ENCODE measurements around the gene ZNF799. TPM values are rescaled to one million over a fixed set of nuclear protein-coding genes. Genes with fewer than 3 reads are reported as not detected.

Gene ZNF799
- total and polyA plus RNA-seq, 2 of the 13 experiments (the other 11 are each of a cell fraction or from before 2014, with no cell fraction given) = 7.7 to 17.9 TPM

GRCh38 chr19:12440541-12441316 is 39.7 kb upstream of the ZNF799 start, which contains the start of gene ZNF443 (continued):
- TF ChIP-seq BHLHE40 (IDR thresholded peaks at IDR 0.05; ENCODE audit: low read length) (no peak), RBM39 (IDR thresholded peaks at IDR 0.05; ENCODE audit: low read depth, low read length, poor library complexity, severe bottlenecking) (peak; percentile 73), PLSCR1 (CRISPR knock-in tag; IDR thresholded peaks at IDR 0.05; ENCODE audit: borderline replicate concordance) (no peak), ZBTB43 (CRISPR knock-in tag; conservative IDR thresholded peaks at IDR 0.05) (0 out of 2 replicates have a peak, but pooled peaks have one; percentile 37), IKZF1 (IDR thresholded peaks at IDR 0.05) (no peak), ZNF343 (CRISPR knock-in tag; IDR thresholded peaks at IDR 0.05) (peak; percentile 45; the same call in 1 of the 2 replicates), RNF219 (CRISPR knock-in tag; IDR thresholded peaks at IDR 0.05) (no peak), NR1H2 (CRISPR knock-in tag; IDR thresholded peaks at IDR 0.05; ENCODE audit: borderline replicate concordance, low read depth) (no peak), USF2 (IDR thresholded peaks at IDR 0.05; ENCODE audit: low read depth, low read length) (no peak), USF2 (CRISPR knock-in tag; IDR thresholded peaks at IDR 0.05; ENCODE audit: borderline replicate concordance) (peak; percentile 27; the same call in 1 of the 2 replicates), AKAP8 (CRISPR knock-in tag; IDR thresholded peaks at IDR 0.05) (0 out of 2 replicates have a peak, but pooled peaks have one; percentile 25), EP300 (IDR thresholded peaks at IDR 0.05; ENCODE audit: low read depth in 2 of 2, low read length in 2 of 2) (peak in 1 of 2 experiments; percentile 56; a peak in 2 of 4 replicates), EP300 (CRISPR knock-in tag; IDR thresholded peaks at IDR 0.05; ENCODE audit: borderline replicate concordance) (no peak), ZNF33B (CRISPR knock-in tag; IDR thresholded peaks at IDR 0.05) (no peak), MBD4 (IDR thresholded peaks at IDR 0.05; ENCODE audit: borderline replicate concordance, low read length) (no peak), ZNF225 (CRISPR knock-in tag; IDR thresholded peaks at IDR 0.05) (0 out of 2 replicates have a peak, but pooled peaks have one; percentile 28), ATM (IDR thresholded peaks at IDR 0.05; ENCODE audit: borderline replicate concordance) (no peak), RBFOX2 (IDR thresholded peaks at IDR 0.05; ENCODE audit: low read depth, low read length) (peak; percentile 84), CREBL2 (CRISPR knock-in tag; IDR thresholded peaks at IDR 0.05; ENCODE audit: borderline replicate concordance) (no peak), ZMAT3 (CRISPR knock-in tag; conservative IDR thresholded peaks at IDR 0.05) (0 out of 2 replicates have a peak, but pooled peaks have one; percentile 17), SAP130 (CRISPR knock-in tag; IDR thresholded peaks at IDR 0.05; ENCODE audit: low read depth) (peak; percentile 88), FOSL2 (CRISPR knock-in tag; IDR thresholded peaks at IDR 0.05) (0 out of 2 replicates have a peak, but pooled peaks have one; percentile 20), ZMYM4 (CRISPR knock-in tag; IDR thresholded peaks at IDR 0.05) (peak; percentile 39; the same call in 1 of the 2 replicates), ZNF891 (CRISPR knock-in tag; IDR thresholded peaks at IDR 0.05) (no peak)
